IMR-90 (cell line): Measurements from ENCODE around the gene ACVR1. TPM values are rescaled to one million over a fixed set of nuclear protein-coding genes. Genes with fewer than 3 reads are reported as not detected.
"Not testable (repeated sequence)": the region's sequence is repeated elsewhere in the genome, so short reads cannot be mapped to it uniquely, and the experiment has no call there.

Experiments
- ATAC-seq: fragments of 200-7000 bp; cut with Tn5 transposase; 2 replicates; pipeline ENCODE4 v1.9.1; 2020; ENCODE audit warnings: low read depth, mild to moderate bottlenecking, moderate library complexity
- BruUV-seq: library from RNA; stranded (reverse); fragments of 400-500 nt; replicated peaks from 2 replicates; lab custom pipeline; 2021; lab: Mats Ljungman, UMichigan
- CTCF ChIA-PET: fragments of 300-600 bp; formaldehyde crosslinking; extraction: SDS; loops from one replicate; lab custom pipeline; 2021; ENCODE audit warnings: antibody characterized with exemption; lab: Yijun Ruan, JAX
- POLR2A ChIA-PET: fragments of 300-600 bp; sonication (Branson Sonifier 250); formaldehyde crosslinking; loops from one replicate; lab custom pipeline; 2022; ENCODE audit warnings: antibody characterized with exemption; ENCODE audit not compliant: unreplicated experiment; lab: Charles Lee
- DNase-seq: peaks from one replicate; pipeline ENCODE4 v3.0.0; 2013
- H2AFZ ChIP-seq: replicated peaks from 2 replicates; pipeline ENCODE3; 2013; ENCODE audit warnings: low read length, mild to moderate bottlenecking; ENCODE audit not compliant: poor library complexity
- H2AK5ac ChIP-seq: 2 replicates; pipeline ENCODE4 v1.6.1; 2013; ENCODE audit warnings: low read depth, low read length, inconsistent platforms
- H2AK9ac ChIP-seq: replicated peaks from 2 replicates; pipeline ENCODE3; 2013; ENCODE audit warnings: mild to moderate bottlenecking, low read depth, low read length, moderate library complexity; ENCODE audit not compliant: poor library complexity
- H2BK120ac ChIP-seq: 2 replicates; pipeline ENCODE4 v1.6.1; 2013; ENCODE audit warnings: low read depth, low read length, inconsistent platforms
- H2BK15ac ChIP-seq: 3 replicates; pipeline ENCODE4 v1.6.1; 2013; ENCODE audit warnings: low read depth, low read length, inconsistent platforms
- H2BK20ac ChIP-seq: 2 replicates; pipeline ENCODE4 v1.6.1; 2013; ENCODE audit warnings: low read depth, mild to moderate bottlenecking, inconsistent platforms, low read length, moderate library complexity
- H2BK5ac ChIP-seq: 2 replicates; pipeline ENCODE4 v1.6.1; 2013; ENCODE audit warnings: mild to moderate bottlenecking, low read depth, low read length, inconsistent platforms; ENCODE audit not compliant: poor library complexity, severe bottlenecking
- H3K14ac ChIP-seq: replicated peaks from 2 replicates; pipeline ENCODE4 v1.6.1; 2013; ENCODE audit warnings: low read depth, low read length, inconsistent platforms
- H3K18ac ChIP-seq: 2 replicates; pipeline ENCODE4 v1.6.1; 2013; ENCODE audit warnings: low read depth, low read length, control low read depth
- H3K23ac ChIP-seq: 2 replicates; pipeline ENCODE4 v1.6.1; 2013; ENCODE audit warnings: low read depth, low read length, inconsistent platforms
- H3K27ac ChIP-seq: 2 replicates; pipeline ENCODE4 v1.5.1; 2013; ENCODE audit warnings: mild to moderate bottlenecking, control low read depth, low read length; ENCODE audit not compliant: insufficient read depth
- H3K27me3 ChIP-seq: 2 replicates; pipeline ENCODE4 v1.6.1; 2013; ENCODE audit warnings: low read length; ENCODE audit not compliant: control insufficient read depth, insufficient read depth
- H3K36me3 ChIP-seq: 2 replicates; pipeline ENCODE4 v1.6.1; 2013; ENCODE audit warnings: low read length, mixed read lengths; ENCODE audit not compliant: control insufficient read depth, insufficient read depth
- H3K4ac ChIP-seq: 2 replicates; pipeline ENCODE4 v1.6.1; 2013; ENCODE audit warnings: low read depth, low read length, inconsistent platforms
- H3K4me1 ChIP-seq: 2 replicates; pipeline ENCODE4 v1.6.1; 2013; ENCODE audit warnings: low read length, mixed read lengths; ENCODE audit not compliant: control insufficient read depth, insufficient read depth
- H3K4me2 ChIP-seq: 2 replicates; pipeline ENCODE4 v1.6.1; 2013; ENCODE audit warnings: low read depth, mild to moderate bottlenecking, control low read depth, low read length, moderate library complexity
- H3K4me3 ChIP-seq: 2 replicates; pipeline ENCODE4 v1.5.1; 2013; ENCODE audit warnings: low read depth, mild to moderate bottlenecking, control low read depth, low read length, moderate library complexity; ENCODE audit not compliant: insufficient read depth
- H3K56ac ChIP-seq: 2 replicates; pipeline ENCODE4 v1.6.1; 2013; ENCODE audit warnings: low read length, inconsistent platforms; ENCODE audit not compliant: insufficient read depth; ENCODE audit errors: extremely low read depth
- H3K79me1 ChIP-seq, 2 experiments: 2 replicates each; pipeline ENCODE4 v1.6.1; 2013; ENCODE audit warnings: low read length in 2 of 2, inconsistent platforms in 1 of 2, low read depth in 1 of 2
- H3K9ac ChIP-seq: 2 replicates; pipeline ENCODE4 v1.6.1; 2013; ENCODE audit warnings: low read depth, low read length, control low read depth
- H3K9me1 ChIP-seq: 2 replicates; pipeline ENCODE4 v1.6.1; 2013; ENCODE audit warnings: low read length, inconsistent platforms; ENCODE audit not compliant: insufficient read depth
- H3K9me3 ChIP-seq: 2 replicates; pipeline ENCODE4 v1.6.1; 2013; ENCODE audit warnings: low read length; ENCODE audit not compliant: control insufficient read depth, insufficient read depth
- H4K20me1 ChIP-seq: 2 replicates; pipeline ENCODE4 v1.6.1; 2013; ENCODE audit warnings: low read length, inconsistent platforms; ENCODE audit not compliant: insufficient read depth
- H4K5ac ChIP-seq: 2 replicates; pipeline ENCODE4 v1.6.1; 2013; ENCODE audit warnings: mild to moderate bottlenecking, low read depth, low read length, control low read depth
- H4K8ac ChIP-seq, 2 experiments: 2 replicates each; pipeline ENCODE4 v1.6.1; 2013; ENCODE audit warnings: low read depth in 2 of 2, low read length in 2 of 2, control low read depth in 1 of 2, inconsistent platforms in 1 of 2
- H4K91ac ChIP-seq: 2 replicates; pipeline ENCODE4 v1.6.1; 2013; ENCODE audit warnings: low read depth, low read length, inconsistent platforms; ENCODE audit not compliant: insufficient read depth
- CEBPB ChIP-seq: IDR thresholded peaks from 2 replicates; pipeline ENCODE4 v1.6.1; 2012; ENCODE audit warnings: low read depth, low read length, improper control_type of control experiment
- WGBS, 2 experiments: methylation state at CpG; one replicate each; pipeline versions ENCODE4 v1.1.5 to v1.1.7; 2013; ENCODE audit warnings: missing lambda C conversion rate in 2 of 2; ENCODE audit not compliant: insufficient read length in 1 of 2; ENCODE audit errors: extremely low coverage in 2 of 2; 5-methylcytosine and 5-hydroxymethylcytosine counted together
- dilution Hi-C: fragments of 300-500 bp; cut with HindIII; formaldehyde crosslinking; loops from one replicate; pipeline ENCODE4 v1.14.3; 2018; ENCODE audit warnings: low sequenced_read_pairs; ENCODE audit not compliant: unreplicated experiment
- in situ Hi-C: fragments of 300-500 bp; cut with MboI; formaldehyde crosslinking; loops from 3 replicates; pipeline ENCODE4 v1.14.3; 2019; ENCODE audit warnings: low sequenced_read_pairs, inconsistent platforms, mixed read lengths
- intact Hi-C: fragments of 100-400 bp; cut with micrococcal nuclease; formaldehyde crosslinking; loops from 2 replicates; pipeline ENCODE4 v1.10.0; 2022
- polyA plus RNA-seq, 3 experiments: library from polyadenylated mRNA; depleted of rRNA; stranded (reverse); fragments of >200 nt; gene quantifications; 2 replicates each; pipeline ENCODE4 v1.2.3, GENCODE V29; 2012; ENCODE audit warnings: low replicate concordance in 1 of 3
- total RNA-seq: library from RNA; depleted of rRNA; stranded (reverse); fragments of >200 nt; gene quantifications from 2 replicates; pipeline ENCODE4 v1.2.3, GENCODE V29; 2012

The ACVR1 gene
- total and polyA plus RNA-seq, 2 of the 4 experiments (the other 2 are of a cell fraction) = 21.1 to 40.8 TPM

GRCh38 chr2:157756447-157756846 is 119.7 kb downstream of the ACVR1 start:
- BruUV-seq, H2AFZ ChIP-seq, DNase-seq, H3K36me3 ChIP-seq, H4K8ac ChIP-seq, H3K9me3 ChIP-seq, H2BK20ac ChIP-seq, H3K4me2 ChIP-seq, intact Hi-C loops, H4K91ac ChIP-seq, H3K9me1 ChIP-seq, H2AK9ac ChIP-seq, H3K23ac ChIP-seq, H2BK5ac ChIP-seq, H3K27ac ChIP-seq, H3K14ac ChIP-seq, H3K27me3 ChIP-seq, H4K20me1 ChIP-seq, H4K5ac ChIP-seq, H3K4ac ChIP-seq, H3K4me1 ChIP-seq, H3K4me3 ChIP-seq, H3K9ac ChIP-seq, ATAC-seq, H3K18ac ChIP-seq, H3K56ac ChIP-seq, H3K79me1 ChIP-seq, H2AK5ac ChIP-seq, dilution Hi-C loops, H2BK120ac ChIP-seq, H2BK15ac ChIP-seq, POLR2A ChIA-PET, CTCF ChIA-PET: not testable (repeated sequence)
- peak; percentile 38 for TF ChIP-seq CEBPB
- no CpG with 5 or more reads among the region's 5 CpGs for WGBS, 2 experiments
- in situ Hi-C loops = loop anchor here (25.0 kb wide), 2 partner anchors 269 to 1006 kb away; no protein-coding TSS in a partner anchor
